ENCODE results near the gene TTYH3. TPM values are rescaled to one million over a fixed set of nuclear protein-coding genes. Genes with fewer than 3 reads are reported as not detected.

Gene TTYH3
- total and polyA plus RNA-seq, 2 donors (not counting 1 experiment from before 2014, with no cell fraction given): 17.4 to 19.7 TPM

DNA sequence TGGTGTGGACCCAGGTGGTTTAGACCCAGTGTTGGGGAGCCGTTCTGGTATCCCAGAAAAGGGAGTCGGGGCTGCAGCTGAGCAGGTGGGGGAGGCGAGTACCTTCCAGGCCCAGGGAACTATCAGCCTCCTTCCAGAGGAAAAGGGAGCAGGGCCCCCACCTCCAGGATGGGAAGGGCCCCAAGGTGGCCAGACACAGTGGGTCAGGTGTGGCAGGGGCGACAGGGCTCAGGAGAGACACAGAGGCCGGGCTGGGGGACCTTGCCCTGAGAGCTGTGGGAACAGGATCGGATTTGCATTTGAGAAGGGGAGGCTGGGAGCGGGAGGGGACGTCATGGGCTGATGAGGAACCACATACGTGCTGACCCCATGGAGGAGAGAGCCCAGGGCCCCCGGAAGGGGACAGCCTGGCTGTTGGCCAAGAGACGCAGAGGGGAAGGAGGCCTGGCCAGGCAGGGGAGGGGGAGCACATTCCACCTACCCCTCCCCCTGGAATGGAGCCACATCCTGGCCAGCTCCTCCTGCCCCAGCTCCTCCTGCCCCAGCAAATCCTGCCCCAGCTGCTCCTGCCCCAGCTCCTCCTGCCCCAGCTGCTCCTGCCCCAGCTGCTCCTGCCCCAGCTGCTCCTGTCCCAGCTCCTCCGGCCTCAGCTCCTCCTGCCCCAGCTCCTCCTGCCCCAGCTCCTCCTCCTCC lies 9.7 kb upstream of the TTYH3 start:
- H3K4me1 ChIP-seq (ENCODE audit: control insufficient read depth, extremely low read depth, insufficient read depth, low read length): peaks cover 18% of the 10 kb centered on the region
- H2AFZ ChIP-seq (ENCODE audit: low read length): no peak overlapping the region
- H3K27ac ChIP-seq (ENCODE audit: insufficient read depth, low read length): no peak overlapping the region

GRCh38 chr7:2622869-2623697 lies 8.7 kb upstream of the TTYH3 start:
- no peaks in the 10 kb centered on the region for H3K9me3 ChIP-seq (ENCODE audit: control insufficient read depth, insufficient read depth, low read depth, low read length)
- H3K4me3 ChIP-seq (replicated peaks in 1 of 4; ENCODE audit: control extremely low read depth in 1 of 4, insufficient read depth in 1 of 4, low read depth in 3 of 4, low read length in 4 of 4): no peak overlapping the region
- H3K4me1 ChIP-seq (ENCODE audit: control insufficient read depth, extremely low read depth, insufficient read depth, low read length): peaks cover 13% of the 10 kb centered on the region
- no peak for DNase-seq (ENCODE audit: low read depth in 2 of 2)
- H3K27ac ChIP-seq (ENCODE audit: insufficient read depth, low read length): no peak overlapping the region
- no peaks in the 10 kb centered on the region for H3K36me3 ChIP-seq (ENCODE audit: control insufficient read depth, insufficient read depth, low read length)
- H3K27me3 ChIP-seq (ENCODE audit: control insufficient read depth, insufficient read depth, low read length): no peaks in the 10 kb centered on the region
- H3K79me2 ChIP-seq (ENCODE audit: control insufficient read depth, insufficient read depth, low read length): no peaks in the 10 kb centered on the region
- H3K9ac ChIP-seq (ENCODE audit: insufficient read depth, low read length): no peak overlapping the region
- no peak overlapping the region for H3K4me2 ChIP-seq (ENCODE audit: extremely low read depth, insufficient read depth, low read length)
- H2AFZ ChIP-seq (ENCODE audit: low read length): no peak overlapping the region
- TF ChIP-seq EZH2 (IDR thresholded peaks at IDR 0.05; ENCODE audit: low read length, missing control alignments): no peak
- TF ChIP-seq, protein P1, sequence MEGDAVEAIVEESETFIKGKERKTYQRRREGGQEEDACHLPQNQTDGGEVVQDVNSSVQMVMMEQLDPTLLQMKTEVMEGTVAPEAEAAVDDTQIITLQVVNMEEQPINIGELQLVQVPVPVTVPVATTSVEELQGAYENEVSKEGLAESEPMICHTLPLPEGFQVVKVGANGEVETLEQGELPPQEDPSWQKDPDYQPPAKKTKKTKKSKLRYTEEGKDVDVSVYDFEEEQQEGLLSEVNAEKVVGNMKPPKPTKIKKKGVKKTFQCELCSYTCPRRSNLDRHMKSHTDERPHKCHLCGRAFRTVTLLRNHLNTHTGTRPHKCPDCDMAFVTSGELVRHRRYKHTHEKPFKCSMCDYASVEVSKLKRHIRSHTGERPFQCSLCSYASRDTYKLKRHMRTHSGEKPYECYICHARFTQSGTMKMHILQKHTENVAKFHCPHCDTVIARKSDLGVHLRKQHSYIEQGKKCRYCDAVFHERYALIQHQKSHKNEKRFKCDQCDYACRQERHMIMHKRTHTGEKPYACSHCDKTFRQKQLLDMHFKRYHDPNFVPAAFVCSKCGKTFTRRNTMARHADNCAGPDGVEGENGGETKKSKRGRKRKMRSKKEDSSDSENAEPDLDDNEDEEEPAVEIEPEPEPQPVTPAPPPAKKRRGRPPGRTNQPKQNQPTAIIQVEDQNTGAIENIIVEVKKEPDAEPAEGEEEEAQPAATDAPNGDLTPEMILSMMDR (conservative IDR thresholded peaks at IDR 0.05 in 1 of 2, IDR thresholded peaks at IDR 0.05 in 1 of 2; ENCODE audit: low read depth in 1 of 2, low read length in 2 of 2): no peak
- H4K20me1 ChIP-seq (ENCODE audit: control insufficient read depth, extremely low read depth, insufficient read depth, low read length): no peaks in the 10 kb centered on the region

More for the DNA sequence above, 9.7 kb upstream of the TTYH3 start:
- no peaks in the 10 kb centered on the region for H3K27me3 ChIP-seq (ENCODE audit: control insufficient read depth, insufficient read depth, low read length)
- TF ChIP-seq, protein P1 (conservative IDR thresholded peaks at IDR 0.05 in 1 of 2, IDR thresholded peaks at IDR 0.05 in 1 of 2; ENCODE audit: low read depth in 1 of 2, low read length in 2 of 2): no peak
- no peak for TF ChIP-seq EZH2 (IDR thresholded peaks at IDR 0.05; ENCODE audit: low read length, missing control alignments)
- no peak overlapping the region for H3K9ac ChIP-seq (ENCODE audit: insufficient read depth, low read length)
- peak in 1 of 2 donors; percentile 10 for DNase-seq (ENCODE audit: low read depth in 2 of 2)
- H3K36me3 ChIP-seq (ENCODE audit: control insufficient read depth, insufficient read depth, low read length): no peaks in the 10 kb centered on the region
- no peaks in the 10 kb centered on the region for H4K20me1 ChIP-seq (ENCODE audit: control insufficient read depth, extremely low read depth, insufficient read depth, low read length)
- H3K9me3 ChIP-seq (ENCODE audit: control insufficient read depth, insufficient read depth, low read depth, low read length): no peaks in the 10 kb centered on the region
- H3K79me2 ChIP-seq (ENCODE audit: control insufficient read depth, insufficient read depth, low read length): no peaks in the 10 kb centered on the region
- no peak overlapping the region for H3K4me3 ChIP-seq (replicated peaks in 1 of 4; ENCODE audit: control extremely low read depth in 1 of 4, insufficient read depth in 1 of 4, low read depth in 3 of 4, low read length in 4 of 4)
- H3K4me2 ChIP-seq (ENCODE audit: extremely low read depth, insufficient read depth, low read length): no peak overlapping the region

GRCh38 chr7:2623698-2624014 lies 8.1 kb upstream of the TTYH3 start:
- Histone ChIP-seq H3K9me3 (ENCODE audit: control insufficient read depth, insufficient read depth, low read depth, low read length) (no peaks in the 10 kb centered on the region), H3K79me2 (ENCODE audit: control insufficient read depth, insufficient read depth, low read length) (no peaks in the 10 kb centered on the region), H4K20me1 (ENCODE audit: control insufficient read depth, extremely low read depth, insufficient read depth, low read length) (no peaks in the 10 kb centered on the region), H3K9ac (ENCODE audit: insufficient read depth, low read length) (no peak overlapping the region), H3K4me1 (ENCODE audit: control insufficient read depth, extremely low read depth, insufficient read depth, low read length) (peaks cover 13% of the 10 kb centered on the region), H3K4me3 (replicated peaks in 1 of 4; ENCODE audit: control extremely low read depth in 1 of 4, insufficient read depth in 1 of 4, low read depth in 3 of 4, low read length in 4 of 4) (no peak overlapping the region), H3K36me3 (ENCODE audit: control insufficient read depth, insufficient read depth, low read length) (no peaks in the 10 kb centered on the region), H3K27me3 (ENCODE audit: control insufficient read depth, insufficient read depth, low read length) (no peaks in the 10 kb centered on the region), H3K4me2 (ENCODE audit: extremely low read depth, insufficient read depth, low read length) (no peak overlapping the region), H2AFZ (ENCODE audit: low read length) (no peak overlapping the region), H3K27ac (ENCODE audit: insufficient read depth, low read length) (no peak overlapping the region)
- no peak for DNase-seq (ENCODE audit: low read depth in 2 of 2)
- TF ChIP-seq, protein P1 (conservative IDR thresholded peaks at IDR 0.05 in 1 of 2, IDR thresholded peaks at IDR 0.05 in 1 of 2; ENCODE audit: low read depth in 1 of 2, low read length in 2 of 2): no peak
- no peak for TF ChIP-seq EZH2 (IDR thresholded peaks at IDR 0.05; ENCODE audit: low read length, missing control alignments)

All from fibroblast of lung (primary cell).